ENCODE data around the gene GPR62.

Gene GPR62

GRCh38 chr3:51955893-51956770, 951 bp downstream of the GPR62 start:
- no peak for DNase-seq (ENCODE audit: low spot score)

GRCh38 chr3:51957520-51958205, 2.5 kb downstream of the GPR62 start:
- no peak for DNase-seq (ENCODE audit: low spot score)

DNA sequence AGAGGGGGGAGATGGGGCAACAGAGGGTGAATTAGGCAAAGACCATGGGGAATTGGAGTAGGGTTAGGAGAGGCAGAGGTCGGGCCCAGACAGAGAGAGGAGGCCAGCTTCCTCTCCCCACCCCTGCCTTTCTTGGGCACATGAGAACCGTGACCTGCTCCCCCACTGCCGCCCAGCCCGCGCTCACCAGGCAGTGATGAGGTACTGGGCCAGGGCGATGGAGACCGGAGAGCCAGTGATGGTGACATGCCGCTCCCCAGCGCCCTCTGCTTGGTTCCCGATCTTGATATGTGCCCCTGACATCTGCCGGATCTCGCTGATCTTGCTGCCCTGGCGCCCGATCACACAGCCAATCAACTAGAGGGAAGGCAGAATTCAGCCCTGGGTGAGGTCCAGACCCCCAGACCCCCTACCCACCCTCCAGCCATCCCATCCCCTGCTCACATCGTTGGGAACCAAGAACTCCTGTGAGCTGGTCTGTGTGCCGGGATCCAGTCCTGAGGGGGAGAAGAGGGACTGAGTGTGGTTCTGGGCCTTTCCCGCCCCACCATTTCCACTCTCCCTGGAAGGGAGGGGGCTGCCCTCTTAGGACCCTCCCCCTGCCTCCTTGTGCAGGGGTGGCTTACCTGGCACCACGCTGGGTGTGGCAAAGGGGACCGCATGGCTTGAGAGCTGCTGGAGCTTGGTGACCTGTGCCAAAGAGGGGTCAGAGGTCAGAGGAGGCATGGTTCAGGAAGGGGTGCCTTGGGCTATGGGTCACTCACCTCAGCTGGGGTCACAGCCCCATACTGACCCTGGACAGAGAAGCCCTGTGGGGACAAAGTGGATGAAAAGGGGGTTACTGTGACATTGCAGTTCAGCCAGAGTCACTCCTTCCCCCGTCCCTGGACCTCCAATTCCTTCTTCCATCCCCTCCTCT, 3.7 kb downstream of the GPR62 start:
- no peak for DNase-seq (ENCODE audit: low spot score)

GRCh38 chr3:51959651-51960050, 4.5 kb downstream of the GPR62 start:
- no peak for DNase-seq (ENCODE audit: low spot score)

DNA sequence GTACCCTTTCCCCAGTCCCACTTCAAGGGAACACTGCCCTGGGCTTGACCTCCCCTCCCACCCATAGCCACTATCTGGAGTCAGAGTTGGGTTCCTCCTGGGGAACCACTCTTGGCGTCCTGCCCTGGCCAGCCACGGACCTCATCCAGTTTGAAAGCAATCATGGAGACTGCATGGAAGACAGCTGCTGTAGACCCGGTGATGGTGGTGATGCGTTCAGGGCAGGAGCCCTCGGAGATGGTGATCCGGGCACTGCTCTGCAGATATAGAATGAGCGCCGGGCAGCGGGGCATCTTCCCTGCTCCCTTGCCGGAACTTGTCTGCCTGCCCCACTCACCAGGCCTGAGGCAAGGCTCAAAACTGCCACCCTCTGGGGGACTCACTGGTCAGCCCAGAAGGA, 5.2 kb downstream of the GPR62 start:
- no peak for DNase-seq (ENCODE audit: low spot score)

- DNase-seq (ENCODE audit: low spot score) = no peak
Observed at GRCh38 chr3:51961011-51961410, 5.8 kb downstream of the GPR62 start.

- no peak for DNase-seq (ENCODE audit: low spot score)
Observed at GRCh38 chr3:51961602-51962569, 6.7 kb downstream of the GPR62 start.

DNA sequence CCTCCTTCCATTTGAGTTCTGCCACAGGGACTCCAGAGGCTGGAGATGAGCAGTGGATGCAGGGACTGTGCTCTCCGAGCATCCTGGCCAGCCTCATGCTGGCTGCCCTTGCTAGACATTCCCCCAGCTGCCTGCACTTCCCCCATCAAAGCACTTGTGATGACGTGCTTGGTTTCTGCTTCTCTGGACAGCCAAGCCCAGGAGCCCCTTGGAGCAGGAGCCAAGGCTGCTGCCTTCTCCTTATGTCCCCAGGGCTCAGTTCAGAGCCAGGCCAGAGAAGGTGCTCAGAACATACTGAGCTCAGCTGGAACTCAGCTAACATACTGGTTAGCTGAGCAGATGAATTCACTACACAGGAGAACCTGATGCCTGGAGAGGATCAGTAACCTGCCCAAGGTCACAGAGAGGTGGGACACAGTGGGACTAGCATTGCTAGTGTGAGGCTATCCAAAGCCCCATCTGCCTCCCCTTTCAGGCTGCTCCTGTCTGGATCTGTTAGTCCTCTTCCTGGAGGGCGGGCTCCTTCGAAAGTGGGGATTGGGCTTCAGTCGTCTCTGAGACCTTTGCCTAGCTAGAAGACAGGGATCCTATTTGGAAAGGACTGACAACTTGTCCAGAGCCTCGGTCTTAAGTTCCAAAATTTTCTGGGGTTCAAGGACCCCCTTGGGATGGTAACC, 7.8 kb downstream of the GPR62 start:
- DNase-seq (ENCODE audit: low spot score) = no peak

DNA sequence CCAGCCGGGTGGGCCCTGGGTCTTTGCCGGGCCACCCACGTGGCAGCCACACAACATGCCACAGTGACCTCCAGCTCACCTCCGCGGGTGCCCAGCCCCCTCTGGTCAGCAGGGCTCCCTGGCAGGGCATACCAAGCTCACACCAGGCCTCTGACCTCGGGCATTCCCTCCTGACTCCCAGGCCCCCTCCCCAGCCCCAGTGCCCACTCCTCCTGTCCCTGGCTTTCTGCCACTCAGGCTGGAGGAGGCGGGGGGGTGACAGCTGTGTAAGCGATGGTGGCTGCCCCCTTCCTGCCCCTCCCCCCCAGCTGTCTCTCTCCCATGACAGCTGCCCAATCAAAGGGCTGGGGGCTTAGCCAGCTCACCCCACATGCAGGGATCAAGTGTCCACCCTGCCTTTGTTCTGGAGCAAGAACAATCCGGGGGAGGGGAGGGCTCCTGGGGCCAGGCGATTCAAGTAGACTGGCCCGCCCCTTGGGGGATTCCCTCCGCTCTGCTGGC, 8.8 kb downstream of the GPR62 start:
- DNase-seq (ENCODE audit: low spot score) = no peak

- no peak for DNase-seq (ENCODE audit: low spot score)
Observed at GRCh38 chr3:51964521-51964920, 9.3 kb downstream of the GPR62 start.

- DNase-seq (ENCODE audit: low spot score) = no peak
Observed at GRCh38 chr3:51966016-51966415, 10.8 kb downstream of the GPR62 start.

- DNase-seq (ENCODE audit: low spot score) = no peak
Observed at GRCh38 chr3:51966486-51966885, 11.3 kb downstream of the GPR62 start.

- DNase-seq (ENCODE audit: low spot score) = no peak
Observed at GRCh38 chr3:51966922-51967383, 11.8 kb downstream of the GPR62 start.

DNA sequence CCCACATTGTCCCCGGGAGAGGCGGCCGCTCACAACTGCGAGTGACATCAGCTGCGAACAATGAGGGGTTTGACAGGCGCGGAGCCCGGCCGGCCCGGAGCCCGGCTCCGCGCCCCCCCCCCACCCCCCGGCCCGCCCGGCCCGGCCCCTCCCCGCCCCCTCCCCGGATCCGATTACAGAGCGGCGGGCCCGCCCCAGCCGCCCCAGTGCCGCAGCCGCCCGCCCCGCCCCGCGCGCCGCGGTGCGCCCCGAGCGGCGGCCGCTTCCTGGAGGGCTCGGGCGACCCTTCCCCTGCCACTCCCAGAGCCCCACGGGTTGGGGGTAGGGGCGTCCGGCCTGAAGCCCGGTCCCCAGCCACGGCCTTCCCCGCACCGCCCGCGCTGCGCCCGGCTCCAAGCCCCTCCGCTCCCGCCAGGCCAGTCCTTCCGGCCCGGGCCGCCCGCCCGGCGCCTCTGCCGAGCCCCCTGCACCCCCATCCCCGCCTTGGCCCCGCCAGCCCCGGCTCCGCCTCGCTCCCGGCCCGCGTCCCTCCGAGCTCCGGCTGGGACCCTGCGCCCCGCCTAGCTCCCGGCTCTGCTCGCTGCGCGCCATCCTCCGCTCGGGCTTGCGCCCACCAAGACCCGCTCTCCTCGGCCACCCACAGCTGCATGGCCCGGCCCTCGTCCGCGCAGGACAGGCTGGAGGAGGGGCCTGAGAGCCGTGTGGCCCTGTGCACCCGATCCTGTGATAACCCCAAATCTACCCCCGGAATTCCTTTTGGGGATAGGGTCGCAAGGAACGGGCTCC, 12.4 kb downstream of the GPR62 start, which contains the start of gene PCBP4:
Gene PCBP4 (minus strand): TSS at position 71 of the 786 bp plus-strand sequence. CDS start 6,214 bp downstream, outside the sequence.
- peak; percentile 63 for DNase-seq (ENCODE audit: low spot score)

GRCh38 chr3:51968170-51968775, 13.1 kb downstream of the GPR62 start:
- DNase-seq (ENCODE audit: low spot score) = no peak

DNA sequence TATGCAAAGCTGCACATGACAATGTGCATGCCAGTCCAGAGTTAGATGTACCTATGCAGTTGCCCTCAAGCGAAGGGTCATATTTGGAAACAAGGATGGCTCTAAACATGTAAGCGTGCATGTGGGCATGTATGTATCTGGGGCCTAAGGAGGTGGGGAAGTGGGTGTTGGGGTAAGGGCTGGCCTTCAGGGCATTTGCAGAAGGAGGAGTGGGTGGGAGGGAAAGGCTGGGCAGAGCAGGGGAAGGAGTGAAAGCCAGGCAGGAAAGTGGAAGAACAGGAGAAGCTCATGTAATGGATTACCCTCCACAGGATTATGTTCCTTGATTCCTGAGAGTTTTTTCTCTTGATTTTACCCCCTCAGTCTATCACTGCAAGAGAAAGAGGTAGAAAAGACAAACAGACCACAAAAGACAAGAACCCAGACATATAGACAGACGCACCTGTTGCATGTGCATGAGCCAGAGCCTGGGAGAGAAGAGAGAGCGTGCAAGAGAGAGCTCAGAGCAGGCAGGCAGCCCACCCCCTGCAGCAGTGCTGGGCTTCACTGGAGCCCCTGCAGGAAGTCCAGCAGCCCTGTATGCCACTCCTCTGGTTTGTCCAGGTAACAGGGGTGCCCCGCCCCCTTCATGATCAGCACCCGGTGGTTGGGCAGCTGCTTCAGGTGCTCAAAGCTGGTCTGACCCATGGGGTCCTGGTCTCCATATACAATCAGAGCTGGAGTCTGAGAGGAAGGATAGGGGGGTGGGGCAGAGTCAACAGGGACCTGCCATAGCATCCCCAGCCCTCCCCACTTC, 13.9 kb downstream of the GPR62 start:
- no peak for DNase-seq (ENCODE audit: low spot score)

- DNase-seq (ENCODE audit: low spot score) = no peak
Observed at GRCh38 chr3:51969841-51970240, 14.7 kb downstream of the GPR62 start.
